Activated gamma-delta T cell (primary cell): ENCODE measurements around the gene TOPAZ1.

Experiments
- DNase-seq: peaks from one replicate; lab custom pipeline; 2025; lab: John Stamatoyannopoulos, UW

The TOPAZ1 gene

DNA sequence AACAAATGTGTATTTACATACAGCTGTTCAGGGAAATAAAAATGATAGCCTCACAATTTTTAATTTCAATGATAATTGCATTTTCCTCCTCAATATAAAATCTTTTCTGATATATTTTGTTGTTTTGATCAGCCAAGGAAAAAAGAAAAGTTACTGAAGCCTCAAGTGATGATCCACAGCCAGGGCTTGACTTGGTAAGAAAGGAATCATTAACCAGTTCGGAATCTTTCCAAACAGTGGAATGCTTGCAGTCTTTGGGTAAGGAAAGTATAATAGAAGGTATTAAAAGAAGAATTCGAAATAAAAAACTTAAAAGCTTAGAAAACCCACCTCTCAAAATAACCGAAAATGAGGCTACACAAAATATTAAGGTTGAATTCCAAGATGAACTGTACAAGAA, 1.0 kb downstream of the TOPAZ1 start:
- DNase-seq: no peak

DNA sequence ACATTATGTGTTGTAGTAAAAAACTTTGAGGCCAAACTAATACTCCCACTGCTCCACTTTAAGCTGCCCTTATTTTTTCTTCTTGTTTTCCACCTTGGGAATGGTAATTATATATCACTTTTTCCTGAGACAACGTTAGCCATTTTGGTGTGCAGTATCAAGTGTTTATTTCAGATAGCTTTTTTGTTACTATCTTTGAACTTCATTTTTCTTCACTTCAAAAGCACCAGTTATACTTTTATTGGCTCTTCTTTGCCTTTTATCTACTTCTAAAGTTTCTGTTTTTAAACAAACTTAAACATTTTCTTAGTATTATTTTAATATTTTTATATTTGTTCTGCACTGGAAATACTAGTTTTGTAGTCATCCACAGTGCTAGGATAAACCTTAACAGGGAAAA, 6.5 kb downstream of the TOPAZ1 start:
- no peak for DNase-seq

DNA sequence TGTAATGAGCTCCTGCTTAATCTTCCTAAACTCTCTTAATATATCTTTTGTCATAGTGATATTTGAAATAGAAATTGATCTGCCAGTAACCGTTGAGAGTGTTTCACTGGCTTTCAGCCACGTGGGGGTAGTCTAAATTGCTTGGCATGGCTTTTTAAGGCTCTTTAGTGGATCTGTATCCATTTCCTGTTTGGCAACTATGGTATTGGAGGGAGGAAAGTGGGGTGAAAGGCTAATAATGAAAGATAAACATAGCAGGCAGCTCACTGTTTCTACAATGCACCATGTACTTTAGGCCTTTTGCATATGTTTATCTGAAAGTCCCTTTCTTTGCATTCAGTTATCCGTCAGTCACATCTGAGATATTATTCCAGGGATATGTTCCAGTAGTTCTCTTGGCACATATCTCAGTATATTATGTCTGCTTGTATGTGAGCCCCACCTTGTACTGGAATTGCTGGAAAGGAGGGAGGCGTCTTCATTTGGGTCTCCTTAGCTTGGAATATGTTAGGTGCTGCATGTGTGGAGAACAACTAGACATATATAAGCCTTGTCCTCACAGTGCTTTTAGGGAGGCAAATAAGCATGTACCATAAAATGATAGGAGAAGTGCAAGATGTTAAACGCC, 10.8 kb downstream of the TOPAZ1 start:
- no peak for DNase-seq

GRCh38 chr3:44259404-44259803, 17.7 kb downstream of the TOPAZ1 start:
- no peak for DNase-seq

- DNase-seq: no peak
These were observed 22.5 kb downstream of the TOPAZ1 start for GRCh38 chr3:44264146-44264545.

DNA sequence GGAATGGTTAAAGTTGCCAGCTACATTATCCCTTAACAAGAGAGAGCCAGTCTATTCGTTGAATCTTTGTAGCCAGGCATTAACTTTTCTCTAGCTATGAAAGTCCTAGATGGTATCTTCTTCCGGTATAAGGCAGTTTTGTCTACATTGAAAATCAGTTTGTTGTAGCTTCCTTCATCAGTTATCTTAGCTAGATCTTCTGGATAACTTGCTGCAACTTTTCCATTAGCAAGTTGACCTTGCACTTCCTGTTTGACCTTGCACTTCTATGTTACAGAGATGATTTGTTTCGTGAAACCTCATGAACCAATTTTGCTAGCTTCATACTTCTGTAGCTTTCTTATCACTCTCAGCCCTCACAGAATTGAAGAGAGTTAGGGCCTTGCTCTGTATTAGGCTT, 24.1 kb downstream of the TOPAZ1 start:
- no peak for DNase-seq

DNA sequence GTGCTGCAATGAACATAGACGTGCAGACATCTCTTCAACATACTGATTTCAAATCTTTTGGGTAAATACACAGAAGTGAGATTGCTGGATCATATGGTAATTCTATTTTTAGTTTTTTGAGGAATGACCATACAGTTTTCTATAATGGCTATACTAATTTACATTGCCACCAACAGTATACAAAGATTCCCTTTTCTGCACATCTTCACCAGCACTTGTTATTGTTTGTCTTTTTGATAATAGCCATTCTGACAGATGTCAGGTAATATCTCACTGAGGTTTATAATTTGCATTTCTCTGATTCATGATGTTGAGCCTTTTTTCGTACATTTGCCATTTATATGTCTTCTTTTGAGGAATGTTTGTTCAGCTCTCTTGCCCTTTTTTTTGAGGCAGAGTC, 30.5 kb downstream of the TOPAZ1 start:
- DNase-seq: no peak

GRCh38 chr3:44277925-44278324, 36.2 kb downstream of the TOPAZ1 start:
- no peak for DNase-seq

DNA sequence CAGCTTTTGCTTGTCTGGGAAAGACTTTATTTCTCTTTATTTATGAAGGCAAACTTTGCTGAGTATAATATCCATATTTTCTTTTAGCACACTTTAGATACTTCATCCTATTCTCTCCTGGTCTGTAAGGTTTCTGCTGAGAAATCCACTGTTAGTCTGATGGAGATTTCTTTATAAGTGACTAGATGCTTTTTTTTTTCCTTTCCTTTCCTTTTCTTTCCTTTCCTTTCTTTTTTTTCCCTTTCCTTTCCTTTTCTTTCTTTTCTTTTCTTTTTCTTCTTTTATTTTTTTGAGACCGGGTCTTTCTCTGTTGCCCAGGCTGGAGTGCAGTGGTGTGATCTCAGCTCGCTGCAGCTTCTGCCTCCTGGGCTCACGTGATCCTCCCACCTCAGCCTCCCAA, 38.4 kb downstream of the TOPAZ1 start:
- no peak for DNase-seq

- DNase-seq: no peak
These were observed 38.9 kb downstream of the TOPAZ1 start for GRCh38 chr3:44280631-44281030.

- no peak for DNase-seq
These were observed 43.3 kb downstream of the TOPAZ1 start for GRCh38 chr3:44284949-44285348.

DNA sequence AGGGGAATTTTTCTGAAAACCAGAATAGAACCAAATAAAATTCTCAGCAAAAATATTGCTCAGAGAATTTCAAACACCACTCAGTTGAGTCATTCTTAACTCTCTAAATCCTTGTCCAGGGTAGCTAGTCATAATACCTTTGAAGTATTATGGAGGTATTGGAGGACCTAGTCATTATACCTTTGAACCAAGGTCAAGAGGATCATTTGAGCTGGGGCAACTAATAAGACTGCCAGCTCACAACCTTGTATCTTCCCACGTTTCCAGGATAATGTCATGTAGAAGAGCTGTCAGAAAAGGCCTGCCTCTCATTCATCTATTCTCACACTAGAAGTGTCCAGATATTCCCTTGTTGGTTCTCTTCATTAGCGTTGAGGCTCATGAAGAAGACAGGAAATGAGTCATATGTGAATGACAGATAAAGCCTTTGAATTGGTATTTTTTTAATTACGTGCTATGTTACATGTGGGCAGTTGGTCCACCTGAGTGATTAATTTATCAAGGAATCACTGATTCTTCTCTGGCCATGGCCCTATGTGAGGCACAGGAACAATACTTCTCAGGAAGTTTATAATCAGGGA, 48.3 kb downstream of the TOPAZ1 start:
- no peak for DNase-seq

DNA sequence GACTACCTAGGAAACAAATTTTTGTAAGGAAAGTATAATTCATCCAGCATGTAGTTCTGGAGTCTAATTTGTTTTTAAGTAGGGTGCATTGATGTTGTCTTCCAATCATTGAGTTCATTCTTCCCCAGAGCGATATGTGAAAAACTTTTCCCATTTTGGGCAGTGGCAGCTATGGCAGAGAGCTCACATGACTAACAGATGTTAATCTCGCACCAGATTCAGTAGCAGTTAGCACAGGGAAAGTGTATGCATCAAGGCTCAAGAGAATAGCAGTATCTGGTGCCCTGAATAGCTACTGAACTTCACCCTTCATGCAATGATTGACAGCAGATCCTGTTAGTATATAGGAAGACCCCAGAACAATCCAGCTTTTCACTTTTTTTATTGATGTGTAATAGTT, 50.6 kb downstream of the TOPAZ1 start:
- no peak for DNase-seq

DNA sequence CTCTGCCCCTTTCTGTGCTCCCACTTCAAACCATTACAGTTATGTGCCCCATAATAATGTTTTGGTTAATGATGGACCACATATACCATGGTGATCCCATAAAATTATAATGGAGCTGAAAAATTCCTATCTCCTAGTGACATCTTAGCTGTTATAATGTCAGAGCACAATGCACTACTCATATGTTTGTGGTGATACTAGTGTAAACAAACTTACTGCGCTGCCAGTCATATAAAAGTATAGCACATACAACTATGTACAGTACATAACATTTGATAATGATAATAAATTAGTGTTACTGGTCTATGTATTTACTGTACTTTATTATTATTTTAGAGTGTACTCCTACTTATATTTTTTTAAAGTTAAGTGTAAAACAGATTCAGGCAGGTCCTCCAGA, 51.3 kb downstream of the TOPAZ1 start:
- no peak for DNase-seq

DNA sequence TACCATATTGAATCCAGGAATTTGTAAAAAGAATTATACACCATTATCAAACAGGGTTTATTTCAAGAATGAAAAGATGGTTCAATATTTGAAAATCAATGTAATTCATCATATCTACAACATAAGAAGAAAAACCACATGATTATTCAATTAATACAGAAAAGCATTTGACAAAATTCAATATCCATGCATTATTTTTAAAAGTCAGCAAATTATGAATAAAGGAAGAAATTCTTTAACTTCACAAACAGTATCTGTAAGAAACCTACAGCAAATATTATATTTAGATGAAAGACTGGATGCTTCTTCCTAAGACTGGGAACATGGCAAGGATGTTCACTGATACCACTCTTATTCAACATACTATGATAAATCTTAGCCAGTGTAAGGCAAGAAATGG, 55.6 kb downstream of the TOPAZ1 start:
- no peak for DNase-seq

GRCh38 chr3:44301746-44302145, 60.1 kb downstream of the TOPAZ1 start:
- DNase-seq: no peak

GRCh38 chr3:44309500-44309899, 67.8 kb downstream of the TOPAZ1 start:
- no peak for DNase-seq

DNA sequence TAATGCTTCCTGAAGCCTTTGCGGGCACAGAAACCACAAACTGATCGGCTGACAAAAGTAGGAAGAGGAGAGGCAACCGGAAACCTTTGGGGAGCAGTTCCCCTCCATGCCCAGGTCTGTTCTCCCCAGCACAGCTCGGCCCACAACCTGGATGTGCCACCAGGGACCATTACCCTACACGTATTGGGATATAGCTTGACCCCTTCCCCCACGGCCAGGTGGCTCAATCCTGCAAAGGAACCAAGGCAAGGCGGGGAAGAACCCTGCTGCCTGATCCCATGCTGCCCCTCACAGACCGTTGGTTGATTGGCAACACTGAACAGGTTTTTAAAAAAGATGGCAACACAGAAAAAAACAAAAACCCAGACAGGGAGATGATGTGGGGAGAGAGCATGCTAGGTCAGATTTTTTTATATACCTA, 77.2 kb downstream of the TOPAZ1 start:
- no peak for DNase-seq

- no peak for DNase-seq
These were observed 79.6 kb downstream of the TOPAZ1 start for GRCh38 chr3:44321335-44321734.

DNA sequence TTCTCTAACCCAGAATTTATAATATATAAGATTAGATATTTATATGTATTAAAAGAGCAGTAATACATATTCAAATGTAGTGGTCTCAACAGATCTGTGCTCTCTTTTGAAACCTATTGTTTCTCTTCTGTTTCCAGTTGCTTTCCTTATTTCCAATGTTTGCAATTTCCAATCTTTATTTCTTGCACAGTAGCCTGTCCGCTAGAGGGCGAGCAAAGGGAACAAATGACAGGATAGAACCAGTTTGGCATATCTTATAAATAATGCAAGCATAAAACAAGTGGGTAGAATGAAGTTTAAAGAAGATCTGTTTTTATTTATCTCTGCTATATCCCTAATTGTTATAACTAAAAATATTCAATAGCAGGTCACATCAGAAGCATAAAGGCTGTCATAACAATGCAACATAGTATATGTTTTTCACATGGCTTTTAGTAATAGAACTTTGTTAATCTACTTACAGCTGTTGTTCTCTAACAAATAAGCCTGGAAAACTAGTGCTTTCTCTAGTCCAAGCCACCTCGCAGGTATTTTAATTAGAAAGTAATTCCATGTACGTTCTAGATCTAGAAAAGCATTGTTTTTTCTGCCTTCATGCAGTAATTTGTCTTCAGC, 81.8 kb downstream of the TOPAZ1 start:
- no peak for DNase-seq

DNA sequence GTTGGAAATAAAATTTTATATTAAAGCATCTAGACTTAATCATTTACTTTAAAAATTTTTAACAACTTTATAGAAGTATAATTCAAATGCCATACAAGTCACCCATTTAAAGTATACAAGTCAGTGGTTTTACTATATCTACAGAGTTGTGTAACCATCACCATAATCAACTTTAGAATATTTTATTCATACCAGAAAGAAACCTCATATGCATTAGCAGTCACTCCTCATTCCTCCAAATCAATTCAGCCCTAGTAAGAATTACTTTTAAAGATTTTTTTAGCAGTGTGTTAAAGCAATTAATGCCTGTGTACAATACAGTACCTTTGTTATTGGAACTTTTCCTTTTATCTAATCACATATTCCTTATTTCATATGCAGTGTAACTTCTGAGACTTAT, 82.9 kb downstream of the TOPAZ1 start:
- DNase-seq: no peak

DNA sequence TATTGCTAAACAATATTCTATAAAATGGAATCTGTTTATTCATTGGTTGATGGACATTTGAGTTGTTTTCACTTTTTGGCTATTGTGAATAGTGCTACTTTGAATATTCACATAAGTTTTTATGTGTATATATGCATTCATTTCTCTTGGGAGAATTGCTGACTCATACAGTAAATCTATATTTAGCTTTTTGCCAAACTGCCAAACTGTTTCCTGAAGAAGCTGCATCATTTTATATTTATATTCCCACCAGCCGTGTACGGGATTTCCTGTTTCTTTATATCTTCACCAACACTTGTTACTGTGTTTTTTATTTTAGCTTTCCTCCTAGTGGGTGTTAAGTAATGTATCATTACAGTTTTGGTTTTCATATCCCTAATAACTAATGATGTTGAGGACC, 84.3 kb downstream of the TOPAZ1 start:
- DNase-seq: no peak

DNA sequence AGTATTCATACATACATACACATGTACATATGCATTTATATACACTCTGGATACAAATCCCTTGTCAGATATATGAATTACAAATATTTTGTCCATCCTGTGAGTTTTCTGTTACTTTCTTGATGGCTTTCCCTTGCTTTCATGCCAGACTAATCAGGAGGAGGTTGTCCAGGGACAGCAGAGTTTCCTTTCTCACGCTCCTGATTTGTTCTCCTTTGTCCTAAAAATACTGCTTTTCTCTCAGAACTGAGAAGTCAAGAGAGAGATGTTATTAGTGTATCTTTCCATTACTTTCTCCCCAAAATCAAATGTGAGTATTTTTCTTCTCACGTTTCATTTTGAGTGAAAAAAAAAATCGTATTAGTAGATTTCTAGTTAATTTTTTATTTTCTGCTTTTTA, 84.8 kb downstream of the TOPAZ1 start:
- no peak for DNase-seq

GRCh38 chr3:44329946-44330345, 88.3 kb downstream of the TOPAZ1 start:
- DNase-seq: no peak
